NT2/D1 (cell line): Measurements from ENCODE around the gene MBNL2.

Source experiments
- DNase-seq: peaks from one replicate; pipeline ENCODE4 v3.0.0-alpha.2; 2011; ENCODE audit warnings: low read depth, low spot score
- H3K27me3 ChIP-seq: 2 replicates; pipeline ENCODE4 v1.6.0; 2011; ENCODE audit warnings: mild to moderate bottlenecking; ENCODE audit not compliant: insufficient read length, insufficient read depth
- H3K36me3 ChIP-seq: 2 replicates; pipeline ENCODE4 v1.6.1; 2011; ENCODE audit warnings: mild to moderate bottlenecking, low read length, mixed read lengths; ENCODE audit not compliant: insufficient read depth, insufficient read length
- H3K4me1 ChIP-seq: 2 replicates; pipeline ENCODE4 v1.5.1; 2011; ENCODE audit not compliant: insufficient read depth, insufficient read length
- H3K4me3 ChIP-seq: 2 replicates; pipeline ENCODE4 v1.5.1; 2011; ENCODE audit warnings: low read depth; ENCODE audit not compliant: insufficient read length
- H3K9ac ChIP-seq: 2 replicates; pipeline ENCODE4 v1.6.0; 2011; ENCODE audit warnings: low read depth; ENCODE audit not compliant: insufficient read length
- H3K9me3 ChIP-seq: 2 replicates; pipeline ENCODE4 v1.5.1; 2011; ENCODE audit warnings: mild to moderate bottlenecking, low read length; ENCODE audit not compliant: insufficient read depth
- SUZ12 ChIP-seq: IDR thresholded peaks from 2 replicates; pipeline ENCODE4 v1.6.1; 2011; ENCODE audit not compliant: insufficient read length, insufficient read depth; ENCODE audit errors: extremely low read depth
- YY1 ChIP-seq: IDR thresholded peaks from 2 replicates; pipeline ENCODE4 v1.6.1; 2011; ENCODE audit not compliant: insufficient read length, insufficient read depth
- ZNF274 ChIP-seq: IDR thresholded peaks from 2 replicates; pipeline ENCODE4 v1.6.1; 2011; ENCODE audit warnings: mild to moderate bottlenecking, low read depth, low read length

The MBNL2 gene

DNA sequence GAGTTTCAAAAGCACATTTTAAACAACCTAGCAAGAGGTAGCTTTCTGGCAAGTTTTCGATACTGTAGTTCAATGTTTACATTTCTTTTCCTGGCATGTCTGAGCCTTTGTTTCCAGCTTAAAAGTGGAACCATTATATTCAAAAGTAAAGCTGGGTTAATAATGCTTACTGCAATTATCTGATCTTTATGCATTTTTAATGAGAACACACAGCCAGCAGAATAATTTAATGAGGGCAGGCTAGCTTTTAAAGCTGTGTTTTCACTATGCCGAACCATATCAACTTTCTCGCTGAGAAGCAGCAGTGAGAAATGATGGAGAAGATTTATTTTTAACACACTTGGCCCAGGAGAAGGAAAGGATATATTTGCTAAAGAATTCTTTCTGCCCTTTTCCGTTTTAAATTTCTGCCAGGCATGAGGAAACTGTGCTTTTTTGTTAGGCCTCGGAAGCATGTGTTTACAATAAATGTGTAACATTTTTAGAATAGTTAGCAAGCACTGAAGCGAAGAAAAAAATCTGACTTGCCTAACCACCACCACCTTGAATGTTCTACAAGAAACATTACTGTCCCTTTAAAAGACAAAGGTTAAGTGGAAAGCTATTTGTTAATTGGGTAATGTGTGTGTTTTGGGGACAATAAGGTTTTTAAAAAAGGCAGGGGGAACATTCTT is 1.0 kb downstream of the MBNL2 start:
- Histone ChIP-seq H3K9ac (no peak overlapping the region), H3K9me3 (no peaks in the 10 kb centered on the region), H3K4me1 (no peaks in the 10 kb centered on the region), H3K36me3 (no peaks in the 10 kb centered on the region), H3K4me3 (no peak overlapping the region), H3K27me3 (peaks cover 99% of the 10 kb centered on the region)
- TF ChIP-seq SUZ12 (no peak), YY1 (no peak), ZNF274 (no peak)
- DNase-seq = no peak

DNA sequence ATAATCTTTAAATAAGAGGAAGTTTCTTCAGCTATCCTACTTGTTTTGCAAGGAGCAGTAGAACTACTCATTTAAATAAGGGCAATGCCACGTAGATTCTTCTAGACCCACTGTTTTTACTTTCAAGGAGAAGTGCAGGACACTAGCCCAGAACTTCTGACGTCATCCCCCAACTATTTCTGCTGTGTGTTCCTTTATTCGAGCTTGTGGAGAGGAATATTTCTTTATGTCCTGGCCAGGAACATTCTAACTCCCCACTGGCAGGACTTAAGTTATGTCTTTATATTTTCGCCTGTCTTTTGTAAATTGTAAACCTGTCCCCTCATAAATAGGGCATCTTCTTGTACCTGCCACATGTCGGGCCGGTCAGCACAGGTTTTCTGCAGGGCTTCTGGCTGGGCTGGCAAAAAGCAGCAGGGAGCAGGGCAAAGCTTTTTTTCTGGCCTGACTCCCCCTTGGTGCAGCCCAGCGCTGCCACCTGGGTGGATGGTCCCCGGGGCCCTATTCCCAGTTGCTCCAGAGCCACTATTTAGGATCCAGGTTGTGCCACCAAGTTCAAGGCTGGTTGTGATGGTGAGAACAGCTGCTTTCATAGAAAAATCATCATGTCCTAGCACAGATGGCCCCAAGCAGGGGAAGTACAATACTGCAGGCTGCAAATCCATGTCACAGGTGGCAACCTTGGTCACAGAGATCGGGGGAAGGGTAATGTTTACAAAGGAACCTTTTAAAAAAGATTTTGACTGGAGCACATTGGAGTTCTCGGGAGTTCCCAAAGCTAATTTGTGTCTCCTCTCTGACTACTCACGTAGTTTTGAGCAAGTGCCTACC is 1.8 kb downstream of the MBNL2 start:
- no peak overlapping the region for H3K4me3 ChIP-seq
- no peak for TF ChIP-seq SUZ12

DNA sequence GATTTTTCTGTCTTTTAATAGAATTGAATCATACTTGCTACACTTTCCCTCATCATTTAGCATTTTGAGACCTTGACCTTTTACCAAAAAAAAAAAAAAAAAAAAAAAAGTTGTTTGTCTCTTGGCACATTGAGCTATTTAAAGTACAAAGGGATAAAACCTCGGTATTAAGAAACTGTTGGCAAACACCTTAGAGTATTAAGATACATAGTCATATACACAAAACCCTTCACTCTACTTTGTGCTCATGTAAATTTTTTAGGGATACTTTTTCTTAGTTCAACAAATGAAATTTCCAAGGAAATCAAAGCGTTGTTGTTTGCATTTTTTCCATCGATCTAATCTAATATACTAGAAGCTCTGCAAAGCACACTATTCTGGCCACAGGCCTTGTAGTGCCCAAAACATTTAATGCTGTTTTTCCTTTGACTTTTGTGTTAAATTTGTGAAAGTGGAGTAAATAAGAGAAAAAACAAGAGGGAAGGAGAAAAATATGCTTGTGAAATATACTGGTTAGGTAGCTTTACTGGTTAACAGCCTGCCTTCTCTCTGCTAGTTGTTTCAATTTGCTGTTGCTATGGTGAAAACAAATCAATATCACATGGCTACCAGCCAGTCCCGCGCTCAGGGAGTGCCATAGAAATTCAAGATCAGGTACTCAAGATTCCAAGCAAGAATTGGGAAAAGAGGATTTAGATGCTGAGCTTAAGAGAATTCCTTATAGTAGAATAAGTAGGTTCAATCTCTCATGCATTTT is 2.6 kb downstream of the MBNL2 start:
- Histone ChIP-seq H3K36me3 (no peaks in the 10 kb centered on the region), H3K9ac (no peak overlapping the region), H3K27me3 (peaks cover 100% of the 10 kb centered on the region), H3K4me3 (no peak overlapping the region), H3K4me1 (no peaks in the 10 kb centered on the region), H3K9me3 (no peaks in the 10 kb centered on the region)
- DNase-seq = no peak
- TF ChIP-seq ZNF274 = no peak
- no peak for TF ChIP-seq SUZ12
- TF ChIP-seq YY1 = no peak

More for the DNA sequence above, 1.8 kb downstream of the MBNL2 start:
- Histone ChIP-seq H3K9ac (no peak overlapping the region), H3K4me1 (no peaks in the 10 kb centered on the region), H3K9me3 (no peaks in the 10 kb centered on the region), H3K27me3 (peaks cover 100% of the 10 kb centered on the region), H3K36me3 (no peaks in the 10 kb centered on the region)
- peak; percentile 40 for DNase-seq

DNA sequence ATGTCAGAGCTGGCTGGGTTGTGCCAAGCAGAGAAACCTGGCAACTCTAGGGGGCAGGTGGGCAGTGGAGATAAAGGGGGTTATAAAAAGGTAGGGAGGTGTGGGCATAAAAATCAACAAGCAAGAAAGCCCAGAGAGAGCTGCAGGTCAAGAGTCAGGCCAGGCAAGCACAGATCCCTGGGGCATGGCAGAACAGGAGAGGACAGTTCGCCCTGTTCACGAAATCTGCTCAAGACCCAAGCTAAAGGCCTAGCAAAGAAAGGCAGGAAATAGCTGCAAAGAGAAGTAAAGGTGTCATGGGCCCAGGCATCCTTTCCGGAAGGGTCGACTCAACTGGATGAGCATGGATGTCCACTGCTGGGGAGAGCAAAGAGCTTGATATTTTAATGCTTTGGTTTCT is 3.4 kb downstream of the MBNL2 start:
- no peak overlapping the region for H3K9ac ChIP-seq
- no peak for DNase-seq
- no peaks in the 10 kb centered on the region for H3K4me1 ChIP-seq
- peaks cover 100% of the 10 kb centered on the region for H3K27me3 ChIP-seq
- H3K9me3 ChIP-seq = no peaks in the 10 kb centered on the region
- no peak overlapping the region for H3K4me3 ChIP-seq
- no peaks in the 10 kb centered on the region for H3K36me3 ChIP-seq
- TF ChIP-seq SUZ12 = no peak
- TF ChIP-seq YY1 = no peak
- TF ChIP-seq ZNF274 = no peak

DNA sequence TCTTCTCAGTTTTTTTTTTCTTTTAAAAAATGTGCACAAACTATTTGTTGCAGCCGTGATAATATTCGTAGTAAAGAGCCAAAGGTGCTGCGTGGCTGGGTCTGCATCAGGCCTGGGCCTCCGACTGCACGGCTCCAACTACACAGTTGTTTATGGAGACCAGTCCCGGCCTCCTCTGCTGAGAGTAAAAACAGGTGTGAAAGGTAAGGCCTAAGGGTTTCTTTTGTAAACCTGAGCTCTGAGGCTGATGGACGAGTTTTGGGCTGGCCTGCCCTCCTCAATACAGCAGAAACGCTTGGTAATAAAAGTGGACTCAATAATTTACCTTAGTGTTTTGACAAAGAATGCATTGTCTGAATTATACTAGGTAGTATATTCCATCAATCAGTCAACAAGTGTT is 3.9 kb downstream of the MBNL2 start:
- Histone ChIP-seq H3K4me1 (no peaks in the 10 kb centered on the region), H3K36me3 (no peaks in the 10 kb centered on the region), H3K9me3 (no peaks in the 10 kb centered on the region), H3K4me3 (no peak overlapping the region), H3K9ac (no peak overlapping the region), H3K27me3 (peaks cover 100% of the 10 kb centered on the region)
- TF ChIP-seq SUZ12 = no peak
- TF ChIP-seq YY1 = no peak
- TF ChIP-seq ZNF274 = no peak
- no peak for DNase-seq

DNA sequence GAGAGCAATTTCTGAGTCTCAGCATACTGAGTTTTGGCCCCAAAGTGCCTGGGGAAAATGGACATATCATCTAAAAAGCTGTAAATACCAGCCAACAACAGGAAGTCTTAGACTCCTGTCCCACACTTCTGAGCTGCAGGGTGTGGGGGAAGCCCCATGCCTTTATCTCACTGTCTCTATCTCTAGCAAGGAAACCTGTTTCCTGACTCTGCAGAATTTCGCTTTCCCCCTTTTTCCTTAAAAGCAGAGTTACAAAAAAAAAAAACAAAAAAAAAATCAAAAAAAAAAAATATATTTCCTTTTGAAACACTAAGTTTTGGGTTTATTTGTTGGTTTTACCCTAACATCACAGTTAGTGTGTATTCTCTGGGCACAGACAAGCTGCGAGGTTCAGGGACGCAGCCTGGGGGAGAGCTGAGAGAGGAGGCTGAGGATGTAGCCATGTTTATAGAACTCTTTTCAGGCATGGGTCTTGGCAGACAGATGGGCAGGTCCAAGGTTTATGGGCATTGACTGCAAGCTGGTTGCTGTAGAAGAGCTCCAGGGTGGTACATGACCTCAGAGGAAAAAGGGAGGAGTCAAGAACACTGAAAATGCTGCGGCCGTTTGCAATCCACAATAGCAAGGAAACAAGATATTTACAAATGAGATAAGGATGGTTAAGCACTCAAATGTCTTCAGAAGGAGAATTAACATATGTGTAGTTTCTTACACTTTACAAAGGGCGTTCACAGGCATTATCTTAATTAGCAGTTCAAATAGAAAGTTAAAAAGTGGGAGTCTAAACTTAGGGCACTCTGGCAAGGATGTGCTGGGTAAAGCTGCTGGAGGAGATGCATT is 4.9 kb downstream of the MBNL2 start:
- no peaks in the 10 kb centered on the region for H3K9me3 ChIP-seq
- peaks cover 100% of the 10 kb centered on the region for H3K27me3 ChIP-seq
- no peak overlapping the region for H3K9ac ChIP-seq
- H3K4me3 ChIP-seq = no peak overlapping the region
- no peaks in the 10 kb centered on the region for H3K36me3 ChIP-seq
- no peaks in the 10 kb centered on the region for H3K4me1 ChIP-seq
- no peak for TF ChIP-seq SUZ12
- no peak for TF ChIP-seq ZNF274
- TF ChIP-seq YY1 = no peak
- DNase-seq = peak; percentile 49
